Transverse colon (tissue), 4 donors: ENCODE measurements around the gene CEBPB. TPM values are rescaled to one million over a fixed set of nuclear protein-coding genes. Genes with fewer than 3 reads are reported as not detected.

Source experiments
- DNase-seq: peaks from one replicate; pipeline ENCODE4 v3.0.0-alpha.2; 2019
- H3K27ac ChIP-seq, 4 donors: fragments of 200-600 bp; sonication (generic); 2 replicates each; pipeline ENCODE4 v1.5.1; 2016 to 2018; ENCODE audit warnings: inconsistent platforms in 4 of 4
- H3K27me3 ChIP-seq: fragments of 200-600 bp; sonication (generic); 2 replicates; pipeline ENCODE4 v1.5.1; 2017; ENCODE audit warnings: inconsistent platforms
- H3K36me3 ChIP-seq, 4 donors: fragments of 200-600 bp; sonication (generic); 2 replicates each; pipeline ENCODE4 v1.5.1; 2017 to 2019; ENCODE audit warnings: inconsistent platforms in 4 of 4
- H3K4me1 ChIP-seq, 4 donors: fragments of 200-600 bp; sonication (generic); 2 replicates each; pipeline ENCODE4 v1.5.1; 2017 to 2020; ENCODE audit warnings: inconsistent platforms in 4 of 4
- H3K4me3 ChIP-seq, 4 donors: fragments of 200-600 bp; sonication (generic); 1 replicate in 1 of 4; 2 replicates in 3 of 4; pipeline versions ENCODE4 v1.5.1 to v1.6.1; 2017 to 2019; ENCODE audit warnings: inconsistent platforms in 4 of 4
- H3K9me3 ChIP-seq, 2 donors: fragments of 200-600 bp; sonication (generic); 2 replicates each; pipeline ENCODE4 v1.5.1; 2017 to 2019; ENCODE audit warnings: inconsistent platforms in 2 of 2
- CTCF ChIP-seq, 5 experiments: fragments of 200-600 bp in 3 of 5; fragments of 450-650 bp in 2 of 5; sonication (generic) in 3 of 5; IDR thresholded peaks; 1 replicate in 2 of 5; 2 replicates in 3 of 5; pipeline ENCODE4 v1.5.1; 2016 to 2017; ENCODE audit warnings: antibody characterized with exemption in 5 of 5, inconsistent platforms in 3 of 5, mild to moderate bottlenecking in 2 of 5, moderate library complexity in 1 of 5
- EP300 ChIP-seq: sonication (generic); formaldehyde crosslinking; IDR thresholded peaks from one replicate; pipeline ENCODE4 v1.6.1; 2017; ENCODE audit warnings: antibody characterized with exemption, low read depth
- POLR2A ChIP-seq: fragments of 450-650 bp; IDR thresholded peaks from one replicate; pipeline ENCODE4 v1.6.1; 2016; ENCODE audit warnings: antibody characterized with exemption, mild to moderate bottlenecking, moderate library complexity
- POLR2AphosphoS5 ChIP-seq, 3 donors: sonication (generic); formaldehyde crosslinking; IDR thresholded peaks; one replicate each; pipeline ENCODE4 v1.6.1; 2016; ENCODE audit warnings: antibody characterized with exemption in 3 of 3
- WGBS, 2 donors: methylation state at CpG; one replicate each; pipeline ENCODE4 v1.1.5; 2018; ENCODE audit warnings: low coverage in 1 of 2; 5-methylcytosine and 5-hydroxymethylcytosine counted together
- in situ Hi-C, 4 donors: fragments of 200-750 bp; cut with MboI; loops; one replicate each; pipeline versions ENCODE4 v1.15.0 to v1.15.1; 2017; ENCODE audit warnings: low sequenced_read_pairs in 3 of 4, low pct_ligation_motif_present in 1 of 4, low pct_unique_long_range_greater_than_20kb in 1 of 4
- intact Hi-C: fragments of 100-400 bp; cut with DNase I; formaldehyde crosslinking; loops from one replicate; pipeline ENCODE4 v1.15.1; 2023; ENCODE audit warnings: low total_unique reads
- total RNA-seq, 4 donors: library from RNA; depleted of rRNA; stranded (reverse); fragments of >200 nt; gene quantifications; one replicate each; pipeline ENCODE4 v1.1.0, GENCODE V29; 2016

CEBPB gene
- total RNA-seq, 4 donors from 2014 or later, result 26.1 to 78.9 (median 57.1) TPM

GRCh38 chr20:50142812-50143211 is 47.8 kb upstream of the CEBPB start:
- H3K27ac ChIP-seq, result no peak overlapping the region
- no peak overlapping the region for H3K4me3 ChIP-seq
- no peaks in the 10 kb centered on the region for H3K36me3 ChIP-seq
- TF ChIP-seq EP300, result no peak
- no peak for TF ChIP-seq POLR2A
- no peak for TF ChIP-seq POLR2AphosphoS5 (IDR thresholded peaks at IDR 0.05)
- no peak for TF ChIP-seq CTCF (IDR thresholded peaks at IDR 0.05)
- in situ Hi-C loops, result no loop called here
- intact Hi-C loops, result no loop called here
- peaks cover 6 to 43% (median 19%) of the 10 kb centered on the region in 4 donors for H3K4me1 ChIP-seq
- no peak for DNase-seq
- H3K27me3 ChIP-seq, result no peaks in the 10 kb centered on the region
- 79% methylated on average over 5 to 6 of the region's 6 CpGs for WGBS, 2 donors
- H3K9me3 ChIP-seq, result no peaks in the 10 kb centered on the region

GRCh38 chr20:50144362-50144761 is 46.3 kb upstream of the CEBPB start:
- Histone ChIP-seq H3K27ac (peak overlapping the region; percentile 14 to 50 (median 40)), H3K9me3 (no peaks in the 10 kb centered on the region), H3K36me3 (no peaks in the 10 kb centered on the region), H3K4me3 (no peak overlapping the region), H3K27me3 (no peaks in the 10 kb centered on the region), H3K4me1 (peaks cover 12 to 41% (median 28%) of the 10 kb centered on the region in 4 donors)
- intact Hi-C loops (no loop called here), in situ Hi-C loops (no loop called here)
- TF ChIP-seq CTCF (IDR thresholded peaks at IDR 0.05) (no peak), POLR2A (no peak), POLR2AphosphoS5 (IDR thresholded peaks at IDR 0.05) (no peak), EP300 (no peak)
- peak; percentile 34 for DNase-seq
- WGBS, 2 donors, result 33 to 66% methylated on average over 1 to 4 of the region's 4 CpGs

GRCh38 chr20:50145566-50145965 is 45.1 kb upstream of the CEBPB start:
- Histone ChIP-seq H3K4me1 (peaks cover 24 to 50% (median 40%) of the 10 kb centered on the region in 4 donors), H3K9me3 (no peaks in the 10 kb centered on the region), H3K36me3 (no peaks in the 10 kb centered on the region), H3K27ac (peak overlapping the region in 1 of 4 donors; percentile 66), H3K4me3 (no peak overlapping the region), H3K27me3 (no peaks in the 10 kb centered on the region)
- DNase-seq, result no peak
- 89% methylated on average over 6 of the region's 6 CpGs; no CpG with 5 or more reads in 1 of the 2 donors for WGBS, 2 donors
- TF ChIP-seq POLR2A, result no peak
- intact Hi-C loops (no loop called here), in situ Hi-C loops (no loop called here)

GRCh38 chr20:50146214-50146613 is 44.4 kb upstream of the CEBPB start:
- no peak overlapping the region for H3K4me3 ChIP-seq
- H3K27ac ChIP-seq, result peak overlapping the region; percentile 38 to 79 (median 65)
- in situ Hi-C loops, result no loop called here
- no peaks in the 10 kb centered on the region for H3K27me3 ChIP-seq
- no peaks in the 10 kb centered on the region for H3K36me3 ChIP-seq
- H3K9me3 ChIP-seq, result no peaks in the 10 kb centered on the region
- DNase-seq, result no peak
- H3K4me1 ChIP-seq, result peaks cover 30 to 56% (median 47%) of the 10 kb centered on the region in 4 donors
- intact Hi-C loops, result no loop called here
- TF ChIP-seq CTCF (IDR thresholded peaks at IDR 0.05) (no peak), POLR2AphosphoS5 (IDR thresholded peaks at IDR 0.05) (no peak), POLR2A (no peak), EP300 (no peak)
- WGBS, 2 donors, result 79% methylated on average over 6 of the region's 6 CpGs; no CpG with 5 or more reads in 1 of the 2 donors
